Mammary epithelial cell (primary cell): ENCODE data around the gene USP49.

Experiments
- EZH2 ChIP-seq: IDR thresholded peaks from 2 replicates; pipeline ENCODE4 v1.6.1; 2012; ENCODE audit warnings: low read length, inconsistent platforms, borderline replicate concordance
- TF ChIP-seq, protein P1 (sequence below), 2 donors: IDR thresholded peaks in 1 of 2; conservative IDR thresholded peaks in 1 of 2; 2 replicates each; pipeline ENCODE4 v1.5.1; 2011 to 2012; ENCODE audit warnings: inconsistent platforms in 2 of 2, low read length in 2 of 2, mild to moderate bottlenecking in 2 of 2, control low read depth in 1 of 2, low read depth in 1 of 2; ENCODE audit not compliant: insufficient read depth in 1 of 2; ENCODE audit errors: extremely low read depth in 1 of 2

DNA sequence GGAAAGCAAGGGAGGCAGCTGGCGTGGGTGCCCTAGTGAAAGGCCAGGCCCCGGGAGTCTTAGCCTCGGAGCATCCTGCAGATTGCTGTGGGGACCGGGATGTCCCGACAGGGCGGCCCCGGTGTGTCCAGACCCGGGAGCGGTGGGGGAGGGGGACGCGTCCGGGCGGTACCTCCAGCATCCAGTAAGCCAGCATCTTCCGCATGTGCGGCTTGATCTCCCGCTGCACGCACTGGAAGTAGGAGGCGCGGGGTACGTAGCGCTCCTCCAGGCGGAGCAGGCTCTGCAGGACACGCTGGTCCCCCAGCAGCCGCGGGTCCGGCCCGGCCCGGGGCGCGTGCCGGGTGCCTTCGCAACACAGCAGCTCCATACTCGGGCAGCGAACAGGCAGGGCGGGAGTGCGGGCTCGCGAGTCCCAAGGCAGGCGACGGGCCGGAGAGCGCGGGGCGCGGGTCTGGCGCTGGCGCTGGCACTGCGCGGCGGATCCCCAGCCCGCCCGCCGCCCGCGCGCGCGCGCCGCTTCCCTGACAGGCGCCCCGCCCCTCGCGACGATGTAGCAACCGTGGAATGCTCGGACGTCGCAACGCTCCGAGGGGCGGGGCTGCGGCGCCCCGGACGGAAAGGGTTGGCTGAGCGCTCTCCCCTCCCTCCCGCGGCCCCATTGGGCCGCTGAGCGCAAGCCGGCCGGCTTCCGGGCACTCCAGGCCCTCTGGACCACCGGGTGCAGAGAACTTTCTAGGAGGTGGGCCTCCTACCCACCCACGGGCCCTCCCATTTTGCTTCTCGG lies 46.3 kb upstream of the USP49 start, which contains the start of gene CCND3:
- TF ChIP-seq, protein P1, sequence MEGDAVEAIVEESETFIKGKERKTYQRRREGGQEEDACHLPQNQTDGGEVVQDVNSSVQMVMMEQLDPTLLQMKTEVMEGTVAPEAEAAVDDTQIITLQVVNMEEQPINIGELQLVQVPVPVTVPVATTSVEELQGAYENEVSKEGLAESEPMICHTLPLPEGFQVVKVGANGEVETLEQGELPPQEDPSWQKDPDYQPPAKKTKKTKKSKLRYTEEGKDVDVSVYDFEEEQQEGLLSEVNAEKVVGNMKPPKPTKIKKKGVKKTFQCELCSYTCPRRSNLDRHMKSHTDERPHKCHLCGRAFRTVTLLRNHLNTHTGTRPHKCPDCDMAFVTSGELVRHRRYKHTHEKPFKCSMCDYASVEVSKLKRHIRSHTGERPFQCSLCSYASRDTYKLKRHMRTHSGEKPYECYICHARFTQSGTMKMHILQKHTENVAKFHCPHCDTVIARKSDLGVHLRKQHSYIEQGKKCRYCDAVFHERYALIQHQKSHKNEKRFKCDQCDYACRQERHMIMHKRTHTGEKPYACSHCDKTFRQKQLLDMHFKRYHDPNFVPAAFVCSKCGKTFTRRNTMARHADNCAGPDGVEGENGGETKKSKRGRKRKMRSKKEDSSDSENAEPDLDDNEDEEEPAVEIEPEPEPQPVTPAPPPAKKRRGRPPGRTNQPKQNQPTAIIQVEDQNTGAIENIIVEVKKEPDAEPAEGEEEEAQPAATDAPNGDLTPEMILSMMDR (conservative IDR thresholded peaks at IDR 0.05 in 1 of 2, IDR thresholded peaks at IDR 0.05 in 1 of 2; ENCODE audit: extremely low read depth in 1 of 2, insufficient read depth in 1 of 2, low read depth in 1 of 2, low read length in 2 of 2): no peak
- no peak for TF ChIP-seq EZH2
